IMR-90 (cell line): ENCODE data around the gene RASA1. TPM values are rescaled to one million over a fixed set of nuclear protein-coding genes. Genes with fewer than 3 reads are reported as not detected.
A peak's percentile ranks its signal among the peaks of the same experiment; 100 is the strongest.

Experiments used
- ATAC-seq: fragments of 200-7000 bp; cut with Tn5 transposase; 2 replicates; pipeline ENCODE4 v1.9.1; 2020; ENCODE audit warnings: low read depth, mild to moderate bottlenecking, moderate library complexity
- BruUV-seq: library from RNA; stranded (reverse); fragments of 400-500 nt; replicated peaks from 2 replicates; lab custom pipeline; 2021; lab: Mats Ljungman, UMichigan
- CTCF ChIA-PET: fragments of 300-600 bp; formaldehyde crosslinking; extraction: SDS; loops from one replicate; lab custom pipeline; 2021; ENCODE audit warnings: antibody characterized with exemption; lab: Yijun Ruan, JAX
- POLR2A ChIA-PET: fragments of 300-600 bp; sonication (Branson Sonifier 250); formaldehyde crosslinking; loops from one replicate; lab custom pipeline; 2022; ENCODE audit warnings: antibody characterized with exemption; ENCODE audit not compliant: unreplicated experiment; lab: Charles Lee
- DNase-seq: peaks from one replicate; pipeline ENCODE4 v3.0.0; 2013
- H2AFZ ChIP-seq: replicated peaks from 2 replicates; pipeline ENCODE3; 2013; ENCODE audit warnings: low read length, mild to moderate bottlenecking; ENCODE audit not compliant: poor library complexity
- H2AK5ac ChIP-seq: 2 replicates; pipeline ENCODE4 v1.6.1; 2013; ENCODE audit warnings: low read depth, low read length, inconsistent platforms
- H2AK9ac ChIP-seq: replicated peaks from 2 replicates; pipeline ENCODE3; 2013; ENCODE audit warnings: mild to moderate bottlenecking, low read depth, low read length, moderate library complexity; ENCODE audit not compliant: poor library complexity
- H2BK120ac ChIP-seq: 2 replicates; pipeline ENCODE4 v1.6.1; 2013; ENCODE audit warnings: low read depth, low read length, inconsistent platforms
- H2BK15ac ChIP-seq: 3 replicates; pipeline ENCODE4 v1.6.1; 2013; ENCODE audit warnings: low read depth, low read length, inconsistent platforms
- H2BK20ac ChIP-seq: 2 replicates; pipeline ENCODE4 v1.6.1; 2013; ENCODE audit warnings: low read depth, mild to moderate bottlenecking, inconsistent platforms, low read length, moderate library complexity
- H2BK5ac ChIP-seq: 2 replicates; pipeline ENCODE4 v1.6.1; 2013; ENCODE audit warnings: mild to moderate bottlenecking, low read depth, low read length, inconsistent platforms; ENCODE audit not compliant: poor library complexity, severe bottlenecking
- H3K14ac ChIP-seq: replicated peaks from 2 replicates; pipeline ENCODE4 v1.6.1; 2013; ENCODE audit warnings: low read depth, low read length, inconsistent platforms
- H3K18ac ChIP-seq: 2 replicates; pipeline ENCODE4 v1.6.1; 2013; ENCODE audit warnings: low read depth, low read length, control low read depth
- H3K23ac ChIP-seq: 2 replicates; pipeline ENCODE4 v1.6.1; 2013; ENCODE audit warnings: low read depth, low read length, inconsistent platforms
- H3K27ac ChIP-seq: 2 replicates; pipeline ENCODE4 v1.5.1; 2013; ENCODE audit warnings: mild to moderate bottlenecking, control low read depth, low read length; ENCODE audit not compliant: insufficient read depth
- H3K27me3 ChIP-seq: 2 replicates; pipeline ENCODE4 v1.6.1; 2013; ENCODE audit warnings: low read length; ENCODE audit not compliant: control insufficient read depth, insufficient read depth
- H3K36me3 ChIP-seq: 2 replicates; pipeline ENCODE4 v1.6.1; 2013; ENCODE audit warnings: low read length, mixed read lengths; ENCODE audit not compliant: control insufficient read depth, insufficient read depth
- H3K4ac ChIP-seq: 2 replicates; pipeline ENCODE4 v1.6.1; 2013; ENCODE audit warnings: low read depth, low read length, inconsistent platforms
- H3K4me1 ChIP-seq: 2 replicates; pipeline ENCODE4 v1.6.1; 2013; ENCODE audit warnings: low read length, mixed read lengths; ENCODE audit not compliant: control insufficient read depth, insufficient read depth
- H3K4me2 ChIP-seq: 2 replicates; pipeline ENCODE4 v1.6.1; 2013; ENCODE audit warnings: low read depth, mild to moderate bottlenecking, control low read depth, low read length, moderate library complexity
- H3K4me3 ChIP-seq: 2 replicates; pipeline ENCODE4 v1.5.1; 2013; ENCODE audit warnings: low read depth, mild to moderate bottlenecking, control low read depth, low read length, moderate library complexity; ENCODE audit not compliant: insufficient read depth
- H3K56ac ChIP-seq: 2 replicates; pipeline ENCODE4 v1.6.1; 2013; ENCODE audit warnings: low read length, inconsistent platforms; ENCODE audit not compliant: insufficient read depth; ENCODE audit errors: extremely low read depth
- H3K79me1 ChIP-seq, 2 experiments: 2 replicates each; pipeline ENCODE4 v1.6.1; 2013; ENCODE audit warnings: low read length in 2 of 2, inconsistent platforms in 1 of 2, low read depth in 1 of 2
- H3K9ac ChIP-seq: 2 replicates; pipeline ENCODE4 v1.6.1; 2013; ENCODE audit warnings: low read depth, low read length, control low read depth
- H3K9me1 ChIP-seq: 2 replicates; pipeline ENCODE4 v1.6.1; 2013; ENCODE audit warnings: low read length, inconsistent platforms; ENCODE audit not compliant: insufficient read depth
- H3K9me3 ChIP-seq: 2 replicates; pipeline ENCODE4 v1.6.1; 2013; ENCODE audit warnings: low read length; ENCODE audit not compliant: control insufficient read depth, insufficient read depth
- H4K20me1 ChIP-seq: 2 replicates; pipeline ENCODE4 v1.6.1; 2013; ENCODE audit warnings: low read length, inconsistent platforms; ENCODE audit not compliant: insufficient read depth
- H4K5ac ChIP-seq: 2 replicates; pipeline ENCODE4 v1.6.1; 2013; ENCODE audit warnings: mild to moderate bottlenecking, low read depth, low read length, control low read depth
- H4K8ac ChIP-seq, 2 experiments: 2 replicates each; pipeline ENCODE4 v1.6.1; 2013; ENCODE audit warnings: low read depth in 2 of 2, low read length in 2 of 2, control low read depth in 1 of 2, inconsistent platforms in 1 of 2
- H4K91ac ChIP-seq: 2 replicates; pipeline ENCODE4 v1.6.1; 2013; ENCODE audit warnings: low read depth, low read length, inconsistent platforms; ENCODE audit not compliant: insufficient read depth
- BHLHE40 ChIP-seq: fragments of 150-350 bp; IDR thresholded peaks from 2 replicates; pipeline ENCODE4 v1.6.1; 2016; ENCODE audit warnings: mild to moderate bottlenecking, low read depth, low read length
- CEBPB ChIP-seq: IDR thresholded peaks from 2 replicates; pipeline ENCODE4 v1.6.1; 2012; ENCODE audit warnings: low read depth, low read length, improper control_type of control experiment
- CHD1 ChIP-seq: IDR thresholded peaks from 2 replicates; pipeline ENCODE4 v1.6.1; 2012; ENCODE audit warnings: low read depth, low read length, improper control_type of control experiment
- ELK1 ChIP-seq: fragments of 150-350 bp; IDR thresholded peaks from 2 replicates; pipeline ENCODE4 v1.6.1; 2016; ENCODE audit warnings: low read depth, mild to moderate bottlenecking, low read length, moderate library complexity, borderline replicate concordance
- FOS ChIP-seq: fragments of 150-350 bp; IDR thresholded peaks from 2 replicates; pipeline ENCODE4 v1.6.1; 2016; ENCODE audit warnings: low read depth, low read length
- MAFK ChIP-seq: IDR thresholded peaks from 2 replicates; pipeline ENCODE4 v1.6.1; 2012; ENCODE audit warnings: low read depth, low read length, improper control_type of control experiment
- MAZ ChIP-seq: IDR thresholded peaks from 2 replicates; pipeline ENCODE4 v1.6.1; 2012; ENCODE audit warnings: low read depth, mild to moderate bottlenecking, low read length, improper control_type of control experiment, moderate library complexity, borderline replicate concordance
- MXI1 ChIP-seq: IDR thresholded peaks from 2 replicates; pipeline ENCODE4 v1.6.1; 2012; ENCODE audit warnings: low read depth, mild to moderate bottlenecking, low read length, moderate library complexity, borderline replicate concordance
- NFE2L2 ChIP-seq: fragments of 150-350 bp; IDR thresholded peaks from 2 replicates; pipeline ENCODE4 v1.6.1; 2016; ENCODE audit warnings: low read depth, mild to moderate bottlenecking, low read length
- POLR2A ChIP-seq: IDR thresholded peaks from 2 replicates; pipeline ENCODE4 v1.6.1; 2012; ENCODE audit warnings: mild to moderate bottlenecking, low read depth, low read length
- RAD21 ChIP-seq: IDR thresholded peaks from 2 replicates; pipeline ENCODE4 v1.6.1; 2012; ENCODE audit warnings: low read length, improper control_type of control experiment
- RCOR1 ChIP-seq: IDR thresholded peaks from 2 replicates; pipeline ENCODE4 v1.6.1; 2012; ENCODE audit warnings: mild to moderate bottlenecking, low read length, improper control_type of control experiment; ENCODE audit not compliant: insufficient replicate concordance
- RFX5 ChIP-seq: IDR thresholded peaks from 2 replicates; pipeline ENCODE4 v1.8.0; 2012; ENCODE audit warnings: low read depth, mild to moderate bottlenecking, low read length, moderate library complexity
- SMC3 ChIP-seq: fragments of 150-350 bp; IDR thresholded peaks from 2 replicates; pipeline ENCODE4 v1.6.1; 2016; ENCODE audit warnings: low read depth, mild to moderate bottlenecking, antibody characterized with exemption, low read length, moderate library complexity
- USF2 ChIP-seq: fragments of 150-350 bp; IDR thresholded peaks from 2 replicates; pipeline ENCODE4 v1.6.1; 2017; ENCODE audit warnings: mild to moderate bottlenecking, antibody characterized with exemption, low read length, low read depth
- WGBS, 2 experiments: methylation state at CpG; one replicate each; pipeline versions ENCODE4 v1.1.5 to v1.1.7; 2013; ENCODE audit warnings: missing lambda C conversion rate in 2 of 2; ENCODE audit not compliant: insufficient read length in 1 of 2; ENCODE audit errors: extremely low coverage in 2 of 2; 5-methylcytosine and 5-hydroxymethylcytosine counted together
- dilution Hi-C: fragments of 300-500 bp; cut with HindIII; formaldehyde crosslinking; loops from one replicate; pipeline ENCODE4 v1.14.3; 2018; ENCODE audit warnings: low sequenced_read_pairs; ENCODE audit not compliant: unreplicated experiment
- in situ Hi-C: fragments of 300-500 bp; cut with MboI; formaldehyde crosslinking; loops from 3 replicates; pipeline ENCODE4 v1.14.3; 2019; ENCODE audit warnings: low sequenced_read_pairs, inconsistent platforms, mixed read lengths
- intact Hi-C: fragments of 100-400 bp; cut with micrococcal nuclease; formaldehyde crosslinking; loops from 2 replicates; pipeline ENCODE4 v1.10.0; 2022
- polyA plus RNA-seq, 3 experiments: library from polyadenylated mRNA; depleted of rRNA; stranded (reverse); fragments of >200 nt; gene quantifications; 2 replicates each; pipeline ENCODE4 v1.2.3, GENCODE V29; 2012; ENCODE audit warnings: low replicate concordance in 1 of 3
- total RNA-seq: library from RNA; depleted of rRNA; stranded (reverse); fragments of >200 nt; gene quantifications from 2 replicates; pipeline ENCODE4 v1.2.3, GENCODE V29; 2012
- TF ChIP-seq, protein P1 (sequence below): conservative IDR thresholded peaks from 2 replicates; pipeline ENCODE4 v1.5.1; 2012; ENCODE audit warnings: mild to moderate bottlenecking, low read depth, low read length, improper control_type of control experiment

RASA1 gene
- total and polyA plus RNA-seq, 2 of the 4 experiments (the other 2 are of a cell fraction): 37.6 to 45.7 TPM

- no CpG with 5 or more reads among the region's 2 CpGs for WGBS, 2 experiments
- no peak overlapping the region for H3K4me3 ChIP-seq
- TF ChIP-seq FOS (no peak), RCOR1 (no peak), NFE2L2 (no peak), CHD1 (no peak), RFX5 (no peak), SMC3 (no peak), MAFK (no peak), BHLHE40 (no peak), POLR2A (no peak), CEBPB (no peak), USF2 (no peak), ELK1 (no peak), MAZ (no peak), RAD21 (no peak), MXI1 (no peak)
- TF ChIP-seq, protein P1, sequence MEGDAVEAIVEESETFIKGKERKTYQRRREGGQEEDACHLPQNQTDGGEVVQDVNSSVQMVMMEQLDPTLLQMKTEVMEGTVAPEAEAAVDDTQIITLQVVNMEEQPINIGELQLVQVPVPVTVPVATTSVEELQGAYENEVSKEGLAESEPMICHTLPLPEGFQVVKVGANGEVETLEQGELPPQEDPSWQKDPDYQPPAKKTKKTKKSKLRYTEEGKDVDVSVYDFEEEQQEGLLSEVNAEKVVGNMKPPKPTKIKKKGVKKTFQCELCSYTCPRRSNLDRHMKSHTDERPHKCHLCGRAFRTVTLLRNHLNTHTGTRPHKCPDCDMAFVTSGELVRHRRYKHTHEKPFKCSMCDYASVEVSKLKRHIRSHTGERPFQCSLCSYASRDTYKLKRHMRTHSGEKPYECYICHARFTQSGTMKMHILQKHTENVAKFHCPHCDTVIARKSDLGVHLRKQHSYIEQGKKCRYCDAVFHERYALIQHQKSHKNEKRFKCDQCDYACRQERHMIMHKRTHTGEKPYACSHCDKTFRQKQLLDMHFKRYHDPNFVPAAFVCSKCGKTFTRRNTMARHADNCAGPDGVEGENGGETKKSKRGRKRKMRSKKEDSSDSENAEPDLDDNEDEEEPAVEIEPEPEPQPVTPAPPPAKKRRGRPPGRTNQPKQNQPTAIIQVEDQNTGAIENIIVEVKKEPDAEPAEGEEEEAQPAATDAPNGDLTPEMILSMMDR: no peak
- no peak overlapping the region for H2BK20ac ChIP-seq
- BruUV-seq: no TSS peak
- H3K23ac ChIP-seq: no peak overlapping the region; the same call in 1 of the 2 replicates
- no peaks in the 10 kb centered on the region for H3K4me1 ChIP-seq
- no peaks in the 10 kb centered on the region for H3K79me1 ChIP-seq
- DNase-seq (peak; percentile 21), ATAC-seq (no peak)
- no peaks in the 10 kb centered on the region for H3K27me3 ChIP-seq
- no peak overlapping the region for H2BK120ac ChIP-seq
- H2BK5ac ChIP-seq: no peak overlapping the region
- H2AFZ ChIP-seq: no peak overlapping the region
- peaks cover 2% of the 10 kb centered on the region; the same call in 1 of the 2 replicates for H3K9me1 ChIP-seq
- intact Hi-C loops (no loop called here), in situ Hi-C loops (no loop called here), dilution Hi-C loops (no loop called here)
- no peak overlapping the region for H2BK15ac ChIP-seq
- H4K20me1 ChIP-seq: no peaks in the 10 kb centered on the region
- no peaks in the 10 kb centered on the region for H3K9me3 ChIP-seq
- H4K5ac ChIP-seq: no peak overlapping the region
- no peak overlapping the region for H2AK9ac ChIP-seq
- H3K4ac ChIP-seq: no peak overlapping the region
- ChIA-PET POLR2A (no interaction called here), CTCF (no interaction called here)
- H3K27ac ChIP-seq: no peak overlapping the region
- H4K8ac ChIP-seq: no peak overlapping the region
- H3K4me2 ChIP-seq: no peak overlapping the region
- no peak overlapping the region for H3K9ac ChIP-seq
- H3K18ac ChIP-seq: no peak overlapping the region
- H3K14ac ChIP-seq: no peak overlapping the region
- H3K36me3 ChIP-seq: no peaks in the 10 kb centered on the region
- no peak overlapping the region for H3K56ac ChIP-seq
- no peak overlapping the region for H4K91ac ChIP-seq
- no peak overlapping the region for H2AK5ac ChIP-seq
These were observed 37.9 kb upstream of the RASA1 start for GRCh38 chr5:87229780-87230179.
